ACC112 (cell line): ENCODE data around the gene NTN1.
"Not testable (repeated sequence)": the region's sequence is repeated elsewhere in the genome, so short reads cannot be mapped to it uniquely, and the experiment has no call there.

Source experiments
- H2AFZ ChIP-seq: fragments of 200-600 bp; sonication (generic); one replicate; pipeline ENCODE4 v1.6.0; 2017; ENCODE audit warnings: antibody characterized with exemption, low read length; ENCODE audit not compliant: unreplicated experiment
- H3K27ac ChIP-seq: fragments of 200-600 bp; sonication (generic); 2 replicates; pipeline ENCODE4 v1.5.1; 2014; ENCODE audit warnings: low read depth, mild to moderate bottlenecking, antibody characterized with exemption, low read length, moderate library complexity
- H3K27me3 ChIP-seq: fragments of 200-600 bp; sonication (generic); 2 replicates; pipeline ENCODE4 v1.6.1; 2014; ENCODE audit warnings: mild to moderate bottlenecking, antibody characterized with exemption, low read length, moderate library complexity, mixed read lengths; ENCODE audit not compliant: insufficient read depth
- H3K36me3 ChIP-seq: fragments of 200-600 bp; sonication (generic); 2 replicates; pipeline ENCODE4 v1.6.1; 2016; ENCODE audit warnings: mild to moderate bottlenecking, antibody characterized with exemption, low read length, moderate library complexity, mixed read lengths; ENCODE audit not compliant: insufficient read depth
- H3K4me1 ChIP-seq: fragments of 200-600 bp; sonication (generic); one replicate; pipeline ENCODE4 v1.6.1; 2016; ENCODE audit warnings: low read length, mixed read lengths; ENCODE audit not compliant: insufficient read depth, unreplicated experiment, control insufficient read depth
- H3K4me3 ChIP-seq: fragments of 200-600 bp; sonication (generic); 2 replicates; pipeline ENCODE4 v1.5.1; 2014; ENCODE audit warnings: mild to moderate bottlenecking, low read depth, low read length
- H3K79me2 ChIP-seq: fragments of 200-600 bp; sonication (generic); one replicate; pipeline ENCODE4 v1.6.0; 2016; ENCODE audit warnings: low read length; ENCODE audit not compliant: control insufficient read depth, unreplicated experiment, insufficient read depth

NTN1 gene

GRCh38 chr17:9141425-9141753, 120.1 kb downstream of the NTN1 start:
- H3K4me1 ChIP-seq: no peaks in the 10 kb centered on the region
- H2AFZ ChIP-seq: no peak overlapping the region
- no peak overlapping the region for H3K4me3 ChIP-seq
- H3K36me3 ChIP-seq: no peaks in the 10 kb centered on the region
- no peak overlapping the region for H3K27ac ChIP-seq
- H3K79me2 ChIP-seq: no peaks in the 10 kb centered on the region
- H3K27me3 ChIP-seq: no peaks in the 10 kb centered on the region

GRCh38 chr17:9142772-9143494, 121.6 kb downstream of the NTN1 start:
- no peaks in the 10 kb centered on the region for H3K4me1 ChIP-seq
- no peaks in the 10 kb centered on the region for H3K36me3 ChIP-seq
- H2AFZ ChIP-seq: no peak overlapping the region
- no peaks in the 10 kb centered on the region for H3K79me2 ChIP-seq
- H3K27me3 ChIP-seq: no peaks in the 10 kb centered on the region
- no peak overlapping the region for H3K4me3 ChIP-seq
- no peak overlapping the region for H3K27ac ChIP-seq

- no peak overlapping the region for H3K4me3 ChIP-seq
- H3K27me3 ChIP-seq: peaks cover 11% of the 10 kb centered on the region; the same call in 1 of the 2 replicates
- H3K79me2 ChIP-seq: no peaks in the 10 kb centered on the region
- H2AFZ ChIP-seq: no peak overlapping the region
- no peaks in the 10 kb centered on the region for H3K36me3 ChIP-seq
- no peaks in the 10 kb centered on the region for H3K4me1 ChIP-seq
- H3K27ac ChIP-seq: no peak overlapping the region
Measured at GRCh38 chr17:9144502-9145249, 123.4 kb downstream of the NTN1 start.

GRCh38 chr17:9146064-9146463, 124.8 kb downstream of the NTN1 start:
- Histone ChIP-seq H3K36me3 (no peaks in the 10 kb centered on the region), H3K27ac (no peak overlapping the region), H2AFZ (no peak overlapping the region)

GRCh38 chr17:9148905-9149525, 127.7 kb downstream of the NTN1 start:
- Histone ChIP-seq H3K79me2 (no peaks in the 10 kb centered on the region), H3K4me3 (no peak overlapping the region), H2AFZ (no peak overlapping the region), H3K27me3 (peaks cover 11% of the 10 kb centered on the region; the same call in 1 of the 2 replicates), H3K27ac (no peak overlapping the region), H3K4me1 (no peaks in the 10 kb centered on the region), H3K36me3 (no peaks in the 10 kb centered on the region)

More at GRCh38 chr17:9146064-9146463, 124.8 kb downstream of the NTN1 start:
- Histone ChIP-seq H3K4me3 (no peak overlapping the region), H3K4me1 (no peaks in the 10 kb centered on the region), H3K27me3 (peaks cover 11% of the 10 kb centered on the region; the same call in 1 of the 2 replicates), H3K79me2 (no peaks in the 10 kb centered on the region)

GRCh38 chr17:9150446-9151090, 129.3 kb downstream of the NTN1 start:
- Histone ChIP-seq H3K27me3 (peaks cover 11% of the 10 kb centered on the region; the same call in 1 of the 2 replicates), H3K79me2 (no peaks in the 10 kb centered on the region), H3K4me1 (no peaks in the 10 kb centered on the region), H3K4me3 (no peak overlapping the region), H3K27ac (no peak overlapping the region), H3K36me3 (no peaks in the 10 kb centered on the region), H2AFZ (no peak overlapping the region)

- H2AFZ ChIP-seq: no peak overlapping the region
- no peaks in the 10 kb centered on the region for H3K4me1 ChIP-seq
- no peak overlapping the region for H3K4me3 ChIP-seq
- H3K27ac ChIP-seq: no peak overlapping the region
- H3K79me2 ChIP-seq: no peaks in the 10 kb centered on the region
- H3K36me3 ChIP-seq: no peaks in the 10 kb centered on the region
- H3K27me3 ChIP-seq: peaks cover 11% of the 10 kb centered on the region; the same call in 1 of the 2 replicates
Measured at GRCh38 chr17:9151091-9151490, 129.8 kb downstream of the NTN1 start.

GRCh38 chr17:9151740-9152139, 130.4 kb downstream of the NTN1 start:
- not testable (repeated sequence) for H3K36me3 ChIP-seq, H3K27ac ChIP-seq, H3K4me3 ChIP-seq, H3K4me1 ChIP-seq, H2AFZ ChIP-seq, H3K79me2 ChIP-seq
- peaks cover 11% of the 10 kb centered on the region; the same call in 1 of the 2 replicates for H3K27me3 ChIP-seq

- H3K27me3 ChIP-seq: no peaks in the 10 kb centered on the region
- no peaks in the 10 kb centered on the region for H3K79me2 ChIP-seq
- no peak overlapping the region for H2AFZ ChIP-seq
- H3K36me3 ChIP-seq: no peaks in the 10 kb centered on the region
- no peak overlapping the region for H3K4me3 ChIP-seq
- H3K4me1 ChIP-seq: no peaks in the 10 kb centered on the region
- no peak overlapping the region for H3K27ac ChIP-seq
Measured at GRCh38 chr17:9158544-9159452, 137.5 kb downstream of the NTN1 start.
